RPMI7951 (cell line): Measurements from ENCODE around the gene VSTM4. TPM values are rescaled to one million over a fixed set of nuclear protein-coding genes. Genes with fewer than 3 reads are reported as not detected.

ENCODE experiments used
- DNase-seq: peaks from one replicate; pipeline ENCODE4 v3.0.0-alpha.2; 2012; ENCODE audit warnings: low read depth
- total RNA-seq: library from RNA; depleted of rRNA; stranded (reverse); fragments of >200 nt; shearing (Covaris generic); gene quantifications from 2 replicates; pipeline ENCODE4 v1.2.3, GENCODE V29; 2014

Gene VSTM4
- total RNA-seq, 1 experiment from 2014 or later = 0.12 TPM

- no peak for DNase-seq
Measured at GRCh38 chr10:49008505-49009198, 106.7 kb downstream of the VSTM4 start.

GRCh38 chr10:49008091-49008490, 107.2 kb downstream of the VSTM4 start:
- no peak for DNase-seq

- no peak for DNase-seq
Measured at GRCh38 chr10:49007129-49007528, 108.2 kb downstream of the VSTM4 start.

GRCh38 chr10:49005270-49005669, 110.1 kb downstream of the VSTM4 start:
- no peak for DNase-seq

- no peak for DNase-seq
Measured at GRCh38 chr10:49001870-49002672, 113.3 kb downstream of the VSTM4 start.

- DNase-seq = peak; percentile 7
Measured at GRCh38 chr10:49001402-49001801, 113.9 kb downstream of the VSTM4 start.

- no peak for DNase-seq
Measured at GRCh38 chr10:49000437-49001398, 114.6 kb downstream of the VSTM4 start.

GRCh38 chr10:48999346-48999745, 116.0 kb downstream of the VSTM4 start:
- no peak for DNase-seq

- DNase-seq = no peak
Measured at GRCh38 chr10:48996329-48996728, 119.0 kb downstream of the VSTM4 start.

- no peak for DNase-seq
Measured at GRCh38 chr10:48993627-48994026, 121.7 kb downstream of the VSTM4 start.

GRCh38 chr10:48990226-48990625, 125.1 kb downstream of the VSTM4 start:
- DNase-seq = no peak

GRCh38 chr10:48985621-48986158, 129.6 kb downstream of the VSTM4 start:
- DNase-seq = no peak

GRCh38 chr10:48983648-48984351, 131.5 kb downstream of the VSTM4 start:
- DNase-seq = no peak

GRCh38 chr10:48982584-48982983, 132.7 kb downstream of the VSTM4 start:
- DNase-seq = no peak

- peak; percentile 25 for DNase-seq
Measured at GRCh38 chr10:48981310-48981907, 133.9 kb downstream of the VSTM4 start.

- no peak for DNase-seq
Measured at GRCh38 chr10:48978318-48978717, 137.0 kb downstream of the VSTM4 start.

GRCh38 chr10:48976196-48976595, 139.1 kb downstream of the VSTM4 start:
- peak; percentile 29 for DNase-seq

- DNase-seq = no peak
Measured at GRCh38 chr10:48974510-48975156, 140.7 kb downstream of the VSTM4 start.

- DNase-seq = peak; percentile 14
Measured at GRCh38 chr10:48973065-48973464, 142.3 kb downstream of the VSTM4 start.

- no peak for DNase-seq
Measured at GRCh38 chr10:48970654-48971053, 144.7 kb downstream of the VSTM4 start.
